ENCODE measurements around the gene COA8. TPM values are rescaled to one million over a fixed set of nuclear protein-coding genes. Genes with fewer than 3 reads are reported as not detected.
A peak's percentile ranks its signal among the peaks of the same experiment; 100 is the strongest.

COA8 gene
- total and polyA plus RNA-seq, 2 of the 13 experiments (the other 11 are each of a cell fraction or from before 2014, with no cell fraction given), result 10.9 to 25.1 TPM

- TF ChIP-seq ZNF713 (CRISPR knock-in tag; IDR thresholded peaks at IDR 0.05), result no peak
- TF ChIP-seq ZNF530 (CRISPR knock-in tag; IDR thresholded peaks at IDR 0.05; ENCODE audit: low read depth), result no peak
- TF ChIP-seq RCOR2 (CRISPR knock-in tag; IDR thresholded peaks at IDR 0.05), result no peak
- no peak for TF ChIP-seq FOXK1 (CRISPR knock-in tag; IDR thresholded peaks at IDR 0.05; ENCODE audit: borderline replicate concordance, low read depth)
- TF ChIP-seq SNRNP70 (IDR thresholded peaks at IDR 0.05; ENCODE audit: low read depth, low read length), result no peak
- no peak for TF ChIP-seq ZNF225 (CRISPR knock-in tag; IDR thresholded peaks at IDR 0.05)
- no peak for TF ChIP-seq ZNF720 (CRISPR knock-in tag; IDR thresholded peaks at IDR 0.05)
- no peak for TF ChIP-seq TSC22D2 (CRISPR knock-in tag; IDR thresholded peaks at IDR 0.05; ENCODE audit: borderline replicate concordance)
- no peak for TF ChIP-seq GTF2F1 (IDR thresholded peaks at IDR 0.05; ENCODE audit: low read length)
- no peak for TF ChIP-seq BRCA1 (CRISPR knock-in tag; IDR thresholded peaks at IDR 0.05)
- TF ChIP-seq ZNF780A (CRISPR knock-in tag; IDR thresholded peaks at IDR 0.05), result no peak; the same call in 1 of the 2 replicates
- no peak for TF ChIP-seq BATF2 (CRISPR knock-in tag; IDR thresholded peaks at IDR 0.05)
- 0 out of 2 replicates have a peak, but pooled peaks have one; percentile 32 for TF ChIP-seq ZNF552 (CRISPR knock-in tag; IDR thresholded peaks at IDR 0.05; ENCODE audit: borderline replicate concordance)
- no peak for TF ChIP-seq FOXP1 (IDR thresholded peaks at IDR 0.05)
- no peak for TF ChIP-seq FOXP1 (CRISPR knock-in tag; IDR thresholded peaks at IDR 0.05)
- TF ChIP-seq ATRX (CRISPR knock-in tag; IDR thresholded peaks at IDR 0.05; ENCODE audit: borderline replicate concordance), result no peak
- 0 out of 2 replicates have a peak, but pooled peaks have one; percentile 29 for TF ChIP-seq KDM4B (CRISPR knock-in tag; IDR thresholded peaks at IDR 0.05)
- TF ChIP-seq SRSF1 (optimal IDR thresholded peaks at IDR 0.05; ENCODE audit: low read depth, low read length), result no peak
- no peak for TF ChIP-seq FOSL1 (CRISPR knock-in tag; IDR thresholded peaks at IDR 0.05; ENCODE audit: borderline replicate concordance)
- peak; percentile 85; the same call in 1 of the 2 replicates for TF ChIP-seq ZFY (CRISPR knock-in tag; IDR thresholded peaks at IDR 0.05)
- TF ChIP-seq, protein P1, sequence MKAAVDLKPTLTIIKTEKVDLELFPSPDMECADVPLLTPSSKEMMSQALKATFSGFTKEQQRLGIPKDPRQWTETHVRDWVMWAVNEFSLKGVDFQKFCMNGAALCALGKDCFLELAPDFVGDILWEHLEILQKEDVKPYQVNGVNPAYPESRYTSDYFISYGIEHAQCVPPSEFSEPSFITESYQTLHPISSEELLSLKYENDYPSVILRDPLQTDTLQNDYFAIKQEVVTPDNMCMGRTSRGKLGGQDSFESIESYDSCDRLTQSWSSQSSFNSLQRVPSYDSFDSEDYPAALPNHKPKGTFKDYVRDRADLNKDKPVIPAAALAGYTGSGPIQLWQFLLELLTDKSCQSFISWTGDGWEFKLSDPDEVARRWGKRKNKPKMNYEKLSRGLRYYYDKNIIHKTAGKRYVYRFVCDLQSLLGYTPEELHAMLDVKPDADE (CRISPR knock-in tag; IDR thresholded peaks at IDR 0.05), result no peak
- TF ChIP-seq KLF9 (CRISPR knock-in tag; IDR thresholded peaks at IDR 0.05; ENCODE audit: low read depth), result no peak
- TF ChIP-seq, protein P2, sequence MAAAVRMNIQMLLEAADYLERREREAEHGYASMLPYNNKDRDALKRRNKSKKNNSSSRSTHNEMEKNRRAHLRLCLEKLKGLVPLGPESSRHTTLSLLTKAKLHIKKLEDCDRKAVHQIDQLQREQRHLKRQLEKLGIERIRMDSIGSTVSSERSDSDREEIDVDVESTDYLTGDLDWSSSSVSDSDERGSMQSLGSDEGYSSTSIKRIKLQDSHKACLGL (CRISPR knock-in tag; IDR thresholded peaks at IDR 0.05), result peak; percentile 83
- no peak for TF ChIP-seq ZSCAN22 (CRISPR knock-in tag; IDR thresholded peaks at IDR 0.05)
- TF ChIP-seq NFIB (CRISPR knock-in tag; IDR thresholded peaks at IDR 0.05; ENCODE audit: borderline replicate concordance), result no peak
- no peak for TF ChIP-seq GRHL1 (CRISPR knock-in tag; conservative IDR thresholded peaks at IDR 0.05)
- 0 out of 2 replicates have a peak, but pooled peaks have one; percentile 49 for TF ChIP-seq ZNF264 (CRISPR knock-in tag; IDR thresholded peaks at IDR 0.05)
- TF ChIP-seq ZNF605 (CRISPR knock-in tag; IDR thresholded peaks at IDR 0.05), result no peak; the same call in 1 of the 2 replicates
- no peak for TF ChIP-seq FOXO1 (CRISPR knock-in tag; IDR thresholded peaks at IDR 0.05)
- TF ChIP-seq DR1 (CRISPR knock-in tag; IDR thresholded peaks at IDR 0.05), result 0 out of 2 replicates have a peak, but pooled peaks have one; percentile 40
Observed at GRCh38 chr14:103628221-103628683, 65.5 kb downstream of the COA8 start (continued).

Data from HepG2 (cell line).